ENCODE measurements around the gene PREPL. TPM values are rescaled to one million over a fixed set of nuclear protein-coding genes. Genes with fewer than 3 reads are reported as not detected.
A peak's percentile ranks its signal among the peaks of the same experiment; 100 is the strongest.

PREPL gene
- total and polyA plus RNA-seq, 2 of the 13 experiments (the other 11 are each of a cell fraction or from before 2014, with no cell fraction given): 19.7 to 34.3 TPM

DNA sequence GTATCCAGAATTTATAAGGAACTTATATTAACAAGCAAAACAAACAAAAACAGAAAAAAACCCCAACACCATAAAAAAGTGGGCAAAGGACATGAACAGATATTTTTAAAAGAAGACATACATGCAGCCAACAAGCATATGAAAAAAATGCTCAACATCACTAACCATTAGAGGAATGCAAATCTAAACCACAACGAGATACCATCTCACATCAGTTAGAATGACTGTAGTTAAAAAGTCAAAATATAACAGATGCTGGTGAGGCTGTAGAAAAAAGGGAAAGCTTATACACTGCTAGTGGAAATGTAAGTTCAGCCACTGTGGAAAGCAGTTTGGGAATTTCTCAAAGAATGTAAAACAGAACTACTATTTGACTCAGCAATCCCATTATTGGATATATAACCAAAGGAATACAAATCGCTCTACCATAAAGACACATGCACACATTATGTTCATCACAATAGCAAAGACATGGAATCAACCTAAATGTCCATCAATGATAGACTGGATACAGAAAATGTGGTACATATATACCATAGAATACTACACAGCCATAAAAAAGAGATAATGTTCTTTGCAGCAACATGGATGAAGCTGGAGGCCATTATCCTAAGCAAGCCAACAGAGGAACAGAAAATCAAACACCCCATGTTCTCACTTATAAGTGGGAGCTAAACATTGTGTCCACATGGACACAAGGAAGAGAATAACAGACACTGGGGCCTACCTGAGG is 25.3 kb downstream of the PREPL start:
- Histone ChIP-seq H3K9ac (ENCODE audit: insufficient read depth, low read depth, low read length) (no peak overlapping the region), H3K4me3 (replicated peaks in 1 of 3; ENCODE audit: insufficient read depth in 1 of 3, low read depth in 2 of 3, low read length in 3 of 3) (no peak overlapping the region), H3K79me2 (ENCODE audit: insufficient read depth, low read length) (no peaks in the 10 kb centered on the region), H3K27me3 (ENCODE audit: control insufficient read depth in 1 of 2, insufficient read depth in 2 of 2, low read length in 2 of 2) (no peaks in the 10 kb centered on the region), H2AFZ (ENCODE audit: low read length) (no peak overlapping the region), H4K20me1 (ENCODE audit: insufficient read depth, low read length) (no peaks in the 10 kb centered on the region), H3K4me2 (ENCODE audit: low read depth, low read length) (no peak overlapping the region), H3K36me3 (replicated peaks in 1 of 2; ENCODE audit: control insufficient read depth in 1 of 2, insufficient read depth in 2 of 2, low read length in 2 of 2) (peaks cover 9 to 50% of the 10 kb centered on the region in 2 experiments), H3K27ac (ENCODE audit: extremely low read length, insufficient read depth, low read length) (no peak overlapping the region), H3K9me3 (ENCODE audit: low read length) (no peaks in the 10 kb centered on the region), H3K4me1 (ENCODE audit: insufficient read depth, low read length) (no peaks in the 10 kb centered on the region)
- no peak for ATAC-seq
- intact Hi-C loops (cut with micrococcal nuclease; ENCODE audit: unreplicated experiment): no loop called here
- in situ Hi-C loops (cut with HindIII; ENCODE audit: extremely low pct_ligation_motif_present, low pct_unique_long_range_greater_than_20kb): no loop called here
- no peak for DNase-seq (ENCODE audit: low spot score)
- FAIRE-seq: peak; percentile 70
- TF ChIP-seq ZSCAN31 (CRISPR knock-in tag; IDR thresholded peaks at IDR 0.05; ENCODE audit: low read depth) (no peak), CBFB (CRISPR knock-in tag; IDR thresholded peaks at IDR 0.05) (no peak), ELF4 (CRISPR knock-in tag; IDR thresholded peaks at IDR 0.05; ENCODE audit: borderline replicate concordance) (no peak), TP53 (CRISPR knock-in tag; conservative IDR thresholded peaks at IDR 0.05) (no peak), ZBTB7B (CRISPR knock-in tag; IDR thresholded peaks at IDR 0.05) (no peak), SATB2 (CRISPR knock-in tag; IDR thresholded peaks at IDR 0.05) (no peak), KLF12 (CRISPR knock-in tag; IDR thresholded peaks at IDR 0.05; ENCODE audit: borderline replicate concordance) (no peak)
- TF ChIP-seq, protein P1, sequence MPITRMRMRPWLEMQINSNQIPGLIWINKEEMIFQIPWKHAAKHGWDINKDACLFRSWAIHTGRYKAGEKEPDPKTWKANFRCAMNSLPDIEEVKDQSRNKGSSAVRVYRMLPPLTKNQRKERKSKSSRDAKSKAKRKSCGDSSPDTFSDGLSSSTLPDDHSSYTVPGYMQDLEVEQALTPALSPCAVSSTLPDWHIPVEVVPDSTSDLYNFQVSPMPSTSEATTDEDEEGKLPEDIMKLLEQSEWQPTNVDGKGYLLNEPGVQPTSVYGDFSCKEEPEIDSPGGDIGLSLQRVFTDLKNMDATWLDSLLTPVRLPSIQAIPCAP (CRISPR knock-in tag; IDR thresholded peaks at IDR 0.05; ENCODE audit: low read depth): no peak
- TF ChIP-seq, protein P2, sequence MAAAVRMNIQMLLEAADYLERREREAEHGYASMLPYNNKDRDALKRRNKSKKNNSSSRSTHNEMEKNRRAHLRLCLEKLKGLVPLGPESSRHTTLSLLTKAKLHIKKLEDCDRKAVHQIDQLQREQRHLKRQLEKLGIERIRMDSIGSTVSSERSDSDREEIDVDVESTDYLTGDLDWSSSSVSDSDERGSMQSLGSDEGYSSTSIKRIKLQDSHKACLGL (CRISPR knock-in tag; IDR thresholded peaks at IDR 0.05): no peak
- BruUV-seq (replicated peaks): no TSS peak
- ChIA-PET CTCF (ENCODE audit: low intra/inter-chr PET ratio, low total read pairs) (no interaction called here), POLR2A (no interaction called here)
- WGBS (ENCODE audit: low lambda C conversion rate): 93% methylated on average over 2 of the region's 2 CpGs
